ENCODE measurements around the gene BPIFB1. TPM values are rescaled to one million over a fixed set of nuclear protein-coding genes. Genes with fewer than 3 reads are reported as not detected.

The BPIFB1 gene
- total RNA-seq, 4 donors from 2014 or later: 0.21 TPM; not detected in 3

DNA sequence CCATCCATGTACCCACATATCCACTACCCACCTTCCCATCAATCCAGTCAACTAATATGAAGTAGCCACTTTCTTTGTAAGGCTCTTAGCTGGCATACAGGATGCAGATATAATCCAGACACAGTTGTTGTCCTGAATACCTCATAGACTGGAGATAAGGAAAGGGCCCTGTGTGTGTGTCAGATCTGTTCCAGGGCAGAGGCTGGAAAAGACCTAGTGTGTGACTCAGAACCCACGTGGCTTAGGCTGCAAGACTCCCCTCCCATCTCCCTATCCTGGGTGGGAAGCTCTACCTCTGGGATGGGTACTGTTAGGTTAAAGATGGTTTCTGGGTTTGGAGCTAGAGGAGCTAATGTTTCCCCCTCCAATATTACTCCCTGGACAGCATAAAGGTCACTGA is 43.6 kb upstream of the BPIFB1 start:
- Histone ChIP-seq H3K27ac (no peak overlapping the region), H3K9me3 (no peaks in the 10 kb centered on the region), H3K4me1 (no peaks in the 10 kb centered on the region), H3K4me3 (no peak overlapping the region), H3K27me3 (no peaks in the 10 kb centered on the region), H3K36me3 (no peaks in the 10 kb centered on the region)
- TF ChIP-seq POLR2A (IDR thresholded peaks at IDR 0.05): no peak
- TF ChIP-seq, protein P1, sequence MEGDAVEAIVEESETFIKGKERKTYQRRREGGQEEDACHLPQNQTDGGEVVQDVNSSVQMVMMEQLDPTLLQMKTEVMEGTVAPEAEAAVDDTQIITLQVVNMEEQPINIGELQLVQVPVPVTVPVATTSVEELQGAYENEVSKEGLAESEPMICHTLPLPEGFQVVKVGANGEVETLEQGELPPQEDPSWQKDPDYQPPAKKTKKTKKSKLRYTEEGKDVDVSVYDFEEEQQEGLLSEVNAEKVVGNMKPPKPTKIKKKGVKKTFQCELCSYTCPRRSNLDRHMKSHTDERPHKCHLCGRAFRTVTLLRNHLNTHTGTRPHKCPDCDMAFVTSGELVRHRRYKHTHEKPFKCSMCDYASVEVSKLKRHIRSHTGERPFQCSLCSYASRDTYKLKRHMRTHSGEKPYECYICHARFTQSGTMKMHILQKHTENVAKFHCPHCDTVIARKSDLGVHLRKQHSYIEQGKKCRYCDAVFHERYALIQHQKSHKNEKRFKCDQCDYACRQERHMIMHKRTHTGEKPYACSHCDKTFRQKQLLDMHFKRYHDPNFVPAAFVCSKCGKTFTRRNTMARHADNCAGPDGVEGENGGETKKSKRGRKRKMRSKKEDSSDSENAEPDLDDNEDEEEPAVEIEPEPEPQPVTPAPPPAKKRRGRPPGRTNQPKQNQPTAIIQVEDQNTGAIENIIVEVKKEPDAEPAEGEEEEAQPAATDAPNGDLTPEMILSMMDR (IDR thresholded peaks at IDR 0.05): no peak
- no peak for DNase-seq
- intact Hi-C loops (cut with DNase I; ENCODE audit: low total_unique reads): no loop called here

DNA sequence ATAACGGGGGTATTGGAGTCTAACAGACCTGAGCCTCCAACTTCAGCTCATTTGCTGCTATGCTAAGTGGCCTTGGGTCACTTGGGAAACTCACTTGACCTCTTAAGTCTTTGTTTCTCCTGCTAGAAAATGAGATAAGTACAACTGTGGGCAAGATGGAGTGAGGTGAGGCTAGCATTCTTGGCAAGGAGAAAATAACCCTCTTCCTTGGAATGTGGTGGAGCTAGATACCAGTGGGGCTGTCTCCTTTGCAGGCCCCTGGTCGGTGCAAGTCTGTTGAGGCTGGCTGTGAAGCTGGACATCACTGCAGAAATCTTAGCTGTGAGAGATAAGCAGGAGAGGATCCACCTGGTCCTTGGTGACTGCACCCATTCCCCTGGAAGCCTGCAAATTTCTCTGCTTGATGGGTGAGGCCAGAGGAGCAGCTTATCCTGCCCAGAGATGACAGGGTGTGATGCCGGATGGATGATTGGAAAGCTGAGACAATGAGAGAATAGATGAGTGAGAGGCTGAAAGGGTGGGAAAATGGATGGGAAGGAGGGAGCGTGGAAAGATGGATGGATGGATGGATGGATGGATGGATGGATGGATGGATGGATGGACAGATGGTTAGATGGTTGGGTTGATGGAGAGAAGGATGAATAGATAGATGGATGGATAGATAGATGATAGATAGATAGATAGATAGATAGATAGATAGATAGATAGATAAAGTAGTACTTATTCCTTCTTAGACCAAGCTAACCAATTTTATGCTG is 42.9 kb upstream of the BPIFB1 start:
- TF ChIP-seq POLR2A (IDR thresholded peaks at IDR 0.05): no peak
- TF ChIP-seq, protein P1 (IDR thresholded peaks at IDR 0.05): no peak
- Histone ChIP-seq H3K9me3 (no peaks in the 10 kb centered on the region), H3K4me1 (no peaks in the 10 kb centered on the region), H3K27me3 (no peaks in the 10 kb centered on the region), H3K4me3 (no peak overlapping the region), H3K36me3 (no peaks in the 10 kb centered on the region), H3K27ac (no peak overlapping the region)
- no peak for DNase-seq
- intact Hi-C loops (cut with DNase I; ENCODE audit: low total_unique reads): no loop called here

DNA sequence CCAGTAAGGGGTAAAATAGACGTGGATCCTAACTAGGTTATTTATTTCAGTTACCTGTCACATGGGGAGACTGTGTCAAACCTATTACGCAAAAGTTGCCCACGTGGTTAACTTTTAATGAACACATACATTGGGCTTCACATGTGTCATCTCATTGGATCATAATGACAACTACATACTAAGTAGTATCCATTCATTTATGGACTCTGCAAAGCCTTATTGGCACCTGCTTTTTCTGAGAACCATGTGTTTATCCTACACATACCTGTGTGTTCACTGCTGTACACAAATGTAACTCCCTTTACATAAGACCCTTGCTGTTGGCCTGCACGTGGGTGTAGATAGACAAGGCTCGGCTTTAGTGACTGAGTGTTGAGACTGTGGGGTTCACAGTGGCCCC is 42.1 kb upstream of the BPIFB1 start:
- TF ChIP-seq POLR2A (IDR thresholded peaks at IDR 0.05): no peak
- TF ChIP-seq, protein P1 (IDR thresholded peaks at IDR 0.05): no peak
- H3K36me3 ChIP-seq: no peaks in the 10 kb centered on the region
- no peaks in the 10 kb centered on the region for H3K9me3 ChIP-seq
- intact Hi-C loops (cut with DNase I; ENCODE audit: low total_unique reads): no loop called here
- no peak for DNase-seq
- H3K27me3 ChIP-seq: no peaks in the 10 kb centered on the region
- no peaks in the 10 kb centered on the region for H3K4me1 ChIP-seq
- no peak overlapping the region for H3K4me3 ChIP-seq
- no peak overlapping the region for H3K27ac ChIP-seq

DNA sequence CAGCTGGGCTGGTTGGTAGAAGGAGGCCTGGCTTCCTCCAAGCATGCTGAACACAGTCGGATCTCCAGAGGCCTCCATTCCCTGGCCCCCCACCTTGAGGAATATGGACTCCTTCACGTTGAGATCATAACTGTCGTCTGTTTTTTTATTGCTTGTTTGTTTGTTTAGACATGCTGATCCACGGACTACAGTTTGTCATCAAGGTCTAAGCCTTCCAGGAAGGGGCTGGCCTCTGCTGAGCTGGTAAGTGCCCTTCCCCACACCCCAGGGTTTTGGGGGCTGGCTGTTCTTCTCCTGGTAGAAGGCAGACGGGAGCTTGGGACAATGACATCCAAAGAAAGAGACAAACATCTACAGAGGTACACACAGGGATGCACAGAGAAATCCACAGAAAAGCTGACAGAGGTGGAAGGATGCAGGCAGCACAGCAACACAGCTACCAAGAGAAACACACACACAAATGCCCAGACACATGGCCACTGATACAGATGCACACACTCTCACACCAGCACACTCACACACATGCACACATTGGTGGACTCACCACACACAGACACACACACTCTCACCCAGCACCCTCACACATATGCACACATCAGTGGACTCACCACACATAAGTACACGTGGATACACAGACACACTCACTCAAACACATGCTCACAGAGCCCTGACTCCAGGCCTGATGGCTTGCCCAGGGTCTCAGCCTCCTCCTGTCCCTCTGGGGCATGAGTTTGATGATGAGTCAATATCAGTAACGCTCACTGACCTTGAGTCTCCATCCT is 40.5 kb upstream of the BPIFB1 start:
- Histone ChIP-seq H3K36me3 (no peaks in the 10 kb centered on the region), H3K4me3 (no peak overlapping the region), H3K9me3 (no peaks in the 10 kb centered on the region), H3K27ac (no peak overlapping the region), H3K4me1 (no peaks in the 10 kb centered on the region), H3K27me3 (no peaks in the 10 kb centered on the region)
- intact Hi-C loops (cut with DNase I; ENCODE audit: low total_unique reads): no loop called here
- TF ChIP-seq, protein P1 (IDR thresholded peaks at IDR 0.05): no peak
- TF ChIP-seq POLR2A (IDR thresholded peaks at IDR 0.05): no peak
- no peak for DNase-seq

DNA sequence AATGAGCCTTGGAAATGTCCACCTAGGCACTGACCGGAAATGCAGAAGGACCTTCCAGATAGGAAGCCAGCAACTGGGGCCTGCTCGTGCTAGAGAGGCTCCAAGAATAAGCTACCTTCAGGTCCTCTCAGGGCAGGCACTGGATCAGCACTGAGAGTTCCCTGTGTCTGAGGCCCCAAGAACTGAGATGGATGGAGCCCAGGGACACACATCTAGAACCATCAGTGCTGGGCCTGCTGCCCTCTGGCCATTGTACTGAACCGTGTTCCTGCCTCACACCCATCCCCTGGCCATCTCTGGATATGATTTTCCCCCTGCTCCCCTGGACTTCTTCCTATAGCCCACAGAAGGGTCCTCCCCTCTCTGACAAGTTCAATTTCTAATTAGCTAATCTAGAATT is 36.9 kb upstream of the BPIFB1 start:
- no peaks in the 10 kb centered on the region for H3K36me3 ChIP-seq
- no peak for DNase-seq
- TF ChIP-seq, protein P1 (IDR thresholded peaks at IDR 0.05): no peak
- TF ChIP-seq POLR2A (IDR thresholded peaks at IDR 0.05): no peak
- H3K4me1 ChIP-seq: no peaks in the 10 kb centered on the region
- no peak overlapping the region for H3K4me3 ChIP-seq
- no peaks in the 10 kb centered on the region for H3K9me3 ChIP-seq
- no peak overlapping the region for H3K27ac ChIP-seq
- intact Hi-C loops (cut with DNase I; ENCODE audit: low total_unique reads): no loop called here
- H3K27me3 ChIP-seq: no peaks in the 10 kb centered on the region
